Keratinocyte (primary cell): ENCODE measurements around the gene MCM3AP.

Experiments
- CTCF ChIP-seq, 3 experiments: IDR thresholded peaks in 1 of 3; conservative IDR thresholded peaks in 1 of 3; optimal IDR thresholded peaks in 1 of 3; 2 replicates in 2 of 3; 3 replicates in 1 of 3; pipeline versions ENCODE3 to v1.5.1; 2011; ENCODE audit warnings: low read length in 3 of 3, mild to moderate bottlenecking in 3 of 3, moderate library complexity in 2 of 3, control low read depth in 1 of 3, inconsistent platforms in 1 of 3; ENCODE audit not compliant: insufficient read depth in 2 of 3; ENCODE audit errors: extremely low read depth in 1 of 3
- EZH2 ChIP-seq: IDR thresholded peaks from one replicate; pipeline ENCODE4 v1.6.1; 2012; ENCODE audit warnings: inconsistent platforms, mild to moderate bottlenecking, low read length, moderate library complexity

GRCh38 chr21:46329796-46330195 is 44.4 kb upstream of the MCM3AP start:
- TF ChIP-seq CTCF (optimal IDR thresholded peaks at IDR 0.05 in 1 of 3, IDR thresholded peaks at IDR 0.05 in 1 of 3, conservative IDR thresholded peaks at IDR 0.05 in 1 of 3; ENCODE audit: extremely low read depth in 1 of 3, insufficient read depth in 2 of 3, low read length in 3 of 3) (no peak), EZH2 (no peak)
